ENCODE measurements around the gene CHRNB4. TPM values are rescaled to one million over a fixed set of nuclear protein-coding genes. Genes with fewer than 3 reads are reported as not detected.

Gene CHRNB4
- polyA plus RNA-seq, 1 of the 3 experiments (the other 2 are of a cell fraction) = 0.30 TPM

- no peaks in the 10 kb centered on the region for H4K20me1 ChIP-seq (ENCODE audit: insufficient read depth)
- no peak overlapping the region for H3K4me2 ChIP-seq
- no peak overlapping the region for H3K4me3 ChIP-seq (ENCODE audit: low read depth in 2 of 2, low read length in 1 of 2)
- POLR2A ChIA-PET = interaction anchor here (1.0 kb wide), 1 partner anchor 8 kb away, joined by 3 read pairs; no protein-coding TSS in a partner anchor
- H3K27me3 ChIP-seq (ENCODE audit: insufficient read depth) = peaks cover 37% of the 10 kb centered on the region
- no peaks in the 10 kb centered on the region for H3F3A ChIP-seq (replicated peaks; ENCODE audit: insufficient read depth)
- peak overlapping the region in 1 of 2 experiments; percentile 7; a peak in 1 of 4 replicates for H3K27ac ChIP-seq (ENCODE audit: low read depth in 2 of 2, low read length in 1 of 2)
- WGBS (ENCODE audit: low lambda C conversion rate) = 62% methylated on average over 6 of the region's 6 CpGs
- no peaks in the 10 kb centered on the region for H3K9me2 ChIP-seq
- no peak overlapping the region for H2AFZ ChIP-seq (ENCODE audit: low read depth)
- H3K79me2 ChIP-seq (ENCODE audit: insufficient read depth) = no peaks in the 10 kb centered on the region
- H3K4me1 ChIP-seq (ENCODE audit: control insufficient read depth in 1 of 2, insufficient read depth in 2 of 2, low read depth in 1 of 2, low read length in 1 of 2) = peaks cover 0 to 34% of the 10 kb centered on the region in 2 experiments; a peak in 1 of 4 replicates
- 0 out of 2 replicates have a peak, but pooled peaks cover 3% of the 10 kb centered on the region for H3K9me3 ChIP-seq
- CTCF ChIA-PET = interaction anchor here (1.3 to 3.3 kb wide), 5 partner anchors 9 to 123 kb away, joined by 3 to 15 read pairs (median 6); partner anchors contain the start of gene CHRNB4
- TF ChIP-seq CTCF (IDR thresholded peaks at IDR 0.05) (no peak), FOXJ3 (CRISPR knock-in tag; IDR thresholded peaks at IDR 0.05) (no peak), REST (IDR thresholded peaks at IDR 0.05; ENCODE audit: low read depth, low read length) (no peak), RAD21 (IDR thresholded peaks at IDR 0.05; ENCODE audit: low read length) (no peak), NRF1 (IDR thresholded peaks at IDR 0.05; ENCODE audit: low read depth, low read length) (no peak), USF2 (IDR thresholded peaks at IDR 0.05; ENCODE audit: borderline replicate concordance, low read depth, low read length) (no peak), POLR2AphosphoS5 (IDR thresholded peaks at IDR 0.05; ENCODE audit: low read depth, low read length) (no peak), EZH2phosphoT487 (IDR thresholded peaks at IDR 0.05; ENCODE audit: borderline replicate concordance, low read depth) (no peak), ZBTB33 (IDR thresholded peaks at IDR 0.05; ENCODE audit: borderline replicate concordance, low read depth) (no peak), TEAD4 (IDR thresholded peaks at IDR 0.05; ENCODE audit: borderline replicate concordance, insufficient read depth) (no peak), PBX3 (IDR thresholded peaks at IDR 0.05) (no peak), MXI1 (IDR thresholded peaks at IDR 0.05; ENCODE audit: low read depth, low read length) (no peak), MAX (IDR thresholded peaks at IDR 0.05; ENCODE audit: low read depth) (no peak), FOSL2 (IDR thresholded peaks at IDR 0.05; ENCODE audit: borderline replicate concordance, low read depth) (no peak), GABPA (IDR thresholded peaks at IDR 0.05; ENCODE audit: low read depth) (no peak), CHD2 (IDR thresholded peaks at IDR 0.05; ENCODE audit: low read length, partially characterized antibody) (no peak), RCOR1 (IDR thresholded peaks at IDR 0.05; ENCODE audit: low read length) (no peak)
- peaks cover 0 to under 1% of the 10 kb centered on the region in 2 experiments for H3K36me3 ChIP-seq (replicated peaks in 1 of 2; ENCODE audit: control insufficient read depth in 1 of 2, insufficient read depth in 2 of 2, low read length in 1 of 2)
- no peak for DNase-seq
- no peak overlapping the region for H3K9ac ChIP-seq
These were observed 12.8 kb downstream of the CHRNB4 start for GRCh38 chr15:78628227-78628626.
